COLO668 (cell line): ENCODE results near the gene CBFA2T3.
A peak's percentile ranks its signal among the peaks of the same experiment; 100 is the strongest.
"Not testable (repeated sequence)": the region's sequence is repeated elsewhere in the genome, so short reads cannot be mapped to it uniquely, and the experiment has no call there.

Experiments used
- DNase-seq: peaks from one replicate; lab custom pipeline; 2025; ENCODE audit not compliant: unreplicated experiment; lab: John Stamatoyannopoulos, UW

The CBFA2T3 gene

DNA sequence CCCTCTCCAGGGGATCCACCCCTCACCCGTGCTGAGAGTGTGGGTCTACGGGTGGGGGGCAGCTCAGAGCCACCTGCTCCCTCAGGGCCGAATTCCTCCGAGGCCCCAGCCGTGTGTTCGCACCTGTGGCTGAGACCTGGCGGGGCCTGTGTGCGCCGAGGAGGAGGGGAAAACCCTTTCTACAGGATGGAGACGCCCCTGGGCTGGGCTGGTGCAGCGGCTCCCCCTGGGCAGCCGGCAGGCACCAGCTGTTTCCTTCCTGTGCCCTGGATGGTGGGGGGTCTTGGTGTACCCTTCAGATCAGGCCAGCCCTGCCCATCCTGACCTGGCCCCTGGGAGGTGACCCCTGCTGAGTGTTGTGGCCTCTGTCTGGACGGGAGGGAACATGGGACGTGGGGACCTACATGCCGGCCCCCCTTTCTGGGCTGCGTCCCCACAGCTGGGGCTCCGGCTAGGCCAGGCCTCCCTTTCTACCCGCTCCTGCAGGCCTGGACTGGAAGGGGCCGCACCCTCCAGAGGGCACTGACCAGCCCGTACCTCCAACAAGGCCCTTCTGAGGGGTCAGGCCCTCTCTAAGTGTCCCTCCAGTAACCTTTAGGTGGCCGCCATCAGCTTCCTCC is 82.2 kb downstream of the CBFA2T3 start:
- no peak for DNase-seq

DNA sequence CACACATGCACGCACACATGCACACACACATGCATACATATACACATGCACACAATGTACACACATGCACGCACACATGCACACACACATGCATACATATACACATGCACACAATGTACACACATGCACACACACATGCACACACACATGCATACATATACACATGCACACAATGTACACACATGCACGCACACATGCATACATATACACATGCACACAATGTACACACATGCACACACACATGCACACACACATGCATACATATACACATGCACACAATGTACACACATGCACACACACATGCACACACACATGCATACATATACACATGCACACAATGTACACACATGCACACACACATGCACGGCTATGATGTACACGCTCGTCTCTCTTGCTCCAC is 82.7 kb downstream of the CBFA2T3 start:
- not testable (repeated sequence) for DNase-seq

DNA sequence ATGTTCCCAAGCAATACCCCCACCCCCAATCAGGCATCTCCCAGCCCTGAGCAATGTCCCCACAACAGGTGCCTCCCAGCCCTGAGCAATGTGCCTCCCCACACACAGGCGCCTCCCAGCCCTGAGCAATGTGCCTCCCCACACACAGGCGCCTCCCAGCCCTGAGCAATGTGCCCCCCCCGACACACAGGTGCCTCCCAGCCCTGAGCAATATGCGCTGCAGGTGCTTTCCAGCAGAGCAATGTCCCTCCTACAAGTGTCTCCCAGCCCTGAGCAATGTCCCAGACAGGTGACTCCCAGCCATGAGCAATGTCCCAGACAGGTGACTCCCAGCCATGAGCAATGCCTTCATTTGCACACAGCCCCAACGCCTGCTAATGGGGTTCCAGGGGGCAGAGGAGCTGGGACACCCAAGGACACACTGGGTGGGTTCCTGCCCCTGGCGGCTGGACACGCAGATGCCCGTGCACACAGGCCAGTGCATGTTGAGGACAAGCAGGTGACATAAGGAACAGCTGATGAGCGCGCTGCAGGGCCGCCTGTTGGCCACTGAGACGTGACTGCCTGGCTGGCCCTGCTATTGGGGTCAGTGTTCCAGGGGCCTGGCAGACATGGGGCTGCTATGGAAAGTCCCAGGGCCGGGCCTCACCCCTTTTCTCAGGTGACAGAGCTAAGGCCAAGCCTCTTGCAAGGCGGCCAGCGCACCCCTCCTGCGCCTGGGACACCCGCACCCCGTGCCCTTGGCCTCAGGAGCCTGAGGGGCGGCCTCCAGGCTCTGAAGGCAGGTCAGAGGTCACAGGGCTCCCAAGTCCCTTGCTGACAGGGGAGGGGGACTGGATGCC is 83.7 kb downstream of the CBFA2T3 start:
- DNase-seq, result no peak

DNA sequence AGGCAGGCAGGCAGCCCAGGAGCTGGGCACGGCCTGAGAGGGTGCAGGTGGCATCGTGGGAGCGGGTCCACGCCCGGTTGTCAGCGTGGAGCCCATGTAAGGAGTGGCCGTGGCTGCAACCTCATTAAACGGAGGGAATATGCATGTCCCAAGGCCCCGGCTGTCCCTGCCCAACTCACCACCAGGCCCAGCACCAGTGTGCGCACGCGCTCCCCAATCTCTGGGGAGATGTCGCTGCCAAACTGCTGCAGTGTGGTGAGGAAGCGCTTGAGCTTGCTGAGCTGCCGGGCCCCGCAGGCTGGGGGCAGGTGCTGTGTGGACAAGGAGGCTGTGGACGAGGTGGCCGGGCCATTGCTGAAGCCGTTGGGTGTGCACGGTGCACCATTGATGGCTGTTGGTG is 84.9 kb downstream of the CBFA2T3 start:
- DNase-seq, result no peak

DNA sequence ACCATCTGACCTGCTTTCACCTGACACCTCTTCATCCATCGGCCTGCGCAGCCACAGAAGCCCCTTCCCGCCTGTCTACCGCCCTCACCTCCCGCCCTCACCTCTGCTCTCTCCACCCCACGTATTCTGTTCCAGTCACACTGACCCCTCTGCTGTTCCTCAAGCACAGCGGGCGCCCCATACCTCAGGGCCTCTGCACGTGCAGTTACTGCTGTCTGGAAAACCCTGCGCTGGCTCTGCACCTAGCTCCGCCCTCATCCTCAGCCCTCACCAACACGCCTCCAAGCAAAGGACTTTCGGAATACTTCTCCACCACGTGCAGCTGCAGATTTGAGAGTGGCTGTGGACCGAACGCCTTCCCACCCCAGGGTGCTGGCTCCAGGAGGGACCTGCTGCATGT is 85.9 kb downstream of the CBFA2T3 start:
- DNase-seq, result no peak

DNA sequence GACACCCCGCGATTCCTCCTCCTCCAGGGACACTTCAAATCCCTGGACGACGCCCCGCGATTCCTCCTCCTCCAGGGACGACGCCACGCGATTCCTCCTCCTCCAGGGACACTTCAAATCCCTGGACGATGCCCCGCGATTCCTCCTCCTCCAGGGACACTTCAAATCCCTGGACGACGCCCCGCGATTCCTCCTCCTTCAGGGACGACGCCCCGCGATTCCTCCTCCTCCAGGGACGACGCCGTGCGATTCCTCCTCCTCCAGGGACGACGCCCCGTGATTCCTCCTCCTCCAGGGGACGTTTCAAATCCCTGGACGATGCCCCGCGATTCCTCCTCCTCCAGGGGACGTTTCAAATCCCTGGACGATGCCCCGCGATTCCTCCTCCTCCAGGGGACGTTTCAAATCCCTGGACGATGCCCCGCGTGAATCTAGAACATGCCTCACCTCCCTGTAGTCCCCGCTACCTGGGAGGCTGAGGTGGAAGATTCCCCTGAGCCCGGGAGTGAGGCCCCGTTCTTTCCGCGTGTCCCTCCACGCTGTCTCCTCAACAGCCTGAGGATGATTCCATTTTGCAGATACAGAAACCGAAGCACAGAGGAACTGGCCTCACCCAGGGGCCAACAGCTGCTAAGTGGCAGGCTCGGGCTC is 87.2 kb downstream of the CBFA2T3 start:
- DNase-seq, result not testable (repeated sequence)

DNA sequence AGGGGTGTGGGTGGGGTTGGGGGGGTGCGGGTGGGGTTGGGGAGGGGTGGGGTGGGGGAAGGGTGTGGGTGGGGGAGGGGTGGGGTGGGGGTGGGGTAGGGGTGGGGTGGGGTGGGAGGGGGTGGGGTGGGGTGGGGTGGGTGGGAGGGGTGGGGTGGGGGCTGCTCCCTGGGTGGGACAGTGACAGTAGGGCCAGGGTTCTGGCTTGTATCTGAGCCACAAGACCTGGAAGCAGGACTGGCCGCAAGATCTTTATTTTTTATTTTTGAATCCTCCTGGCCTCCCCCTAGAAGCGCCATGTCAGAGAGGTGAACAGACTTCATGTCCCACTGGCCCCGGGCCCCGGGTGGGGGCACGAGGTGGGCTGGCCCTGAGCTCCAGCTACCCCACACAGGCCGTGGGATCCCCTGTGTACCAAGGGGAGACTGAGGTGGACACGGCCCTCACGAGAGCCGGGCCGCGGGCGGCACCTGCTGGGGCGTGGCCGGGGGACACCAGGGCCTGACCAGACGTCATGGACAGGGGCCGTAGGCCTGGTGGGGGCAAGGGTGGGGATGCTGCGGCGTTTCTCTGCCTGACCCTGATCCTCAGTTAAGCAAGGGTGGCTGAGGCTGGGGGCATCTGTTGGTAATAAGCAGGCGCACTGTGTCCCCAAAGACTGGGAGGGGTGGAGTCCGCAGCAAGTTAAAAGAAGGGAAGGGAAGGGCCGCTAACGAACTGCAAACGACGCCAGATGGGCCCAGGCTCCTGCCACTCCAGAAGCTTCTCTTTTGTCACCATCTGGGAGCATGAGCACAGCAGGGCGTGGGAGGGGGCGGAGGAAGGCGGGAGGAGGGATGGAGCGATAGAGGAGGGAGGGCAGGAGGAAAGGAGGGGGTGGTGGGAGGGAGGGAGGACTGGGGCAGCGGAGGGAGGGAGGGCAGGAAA is 88.3 kb downstream of the CBFA2T3 start:
- peak; percentile 20 for DNase-seq

DNA sequence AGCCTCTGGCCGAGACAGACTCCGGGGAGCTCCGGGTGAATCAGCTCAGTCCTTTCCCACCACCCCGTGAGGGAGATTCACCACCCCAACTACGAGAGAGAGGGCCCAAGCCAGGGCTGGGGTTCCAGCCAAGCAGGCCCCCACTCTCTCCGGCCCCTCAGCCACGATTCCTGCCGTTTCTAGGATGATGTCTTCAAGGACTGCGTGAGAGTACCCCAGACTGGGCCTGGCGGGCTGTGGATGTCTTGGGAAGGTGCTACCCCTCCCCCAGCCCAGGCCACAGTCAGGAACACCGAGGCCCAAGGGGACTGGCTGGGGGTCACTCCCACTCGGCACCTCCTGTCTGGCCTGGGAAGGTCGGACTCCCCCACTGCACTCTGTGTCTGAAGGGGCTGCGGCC is 89.0 kb downstream of the CBFA2T3 start:
- DNase-seq, result no peak

DNA sequence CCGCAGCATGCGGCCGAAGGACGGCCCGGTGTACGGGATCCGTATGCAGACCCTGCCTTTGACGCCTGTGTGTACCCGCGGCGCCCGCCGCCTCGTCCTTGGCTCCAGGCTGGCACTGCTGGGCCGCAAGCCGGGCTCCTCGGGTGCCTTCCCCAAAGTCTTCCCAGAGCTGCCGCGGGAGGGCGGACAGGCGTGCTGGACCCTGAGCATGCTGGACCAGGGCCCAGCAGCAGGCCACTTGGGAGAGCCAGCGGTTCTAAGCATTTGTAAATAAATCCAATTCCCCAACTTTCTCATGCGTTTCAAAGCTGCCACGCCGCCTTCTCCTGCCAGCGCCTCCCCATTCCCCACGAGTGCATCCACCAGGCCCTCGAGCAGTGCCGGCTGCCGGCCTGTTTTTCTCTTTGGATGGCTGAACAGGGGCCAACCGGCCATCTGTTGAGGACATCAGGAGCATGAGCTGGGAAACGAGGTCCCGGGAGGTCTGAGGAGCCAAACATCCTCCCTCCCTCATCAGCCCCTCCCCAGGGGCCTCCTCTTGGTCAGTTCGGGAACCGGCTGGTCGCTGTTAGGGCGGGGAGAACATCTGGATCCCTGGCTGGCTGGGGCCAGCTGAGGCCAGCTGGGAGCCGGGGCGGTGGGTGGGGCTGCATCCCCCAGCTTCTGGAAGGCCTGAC is 90.0 kb downstream of the CBFA2T3 start:
- no peak for DNase-seq

DNA sequence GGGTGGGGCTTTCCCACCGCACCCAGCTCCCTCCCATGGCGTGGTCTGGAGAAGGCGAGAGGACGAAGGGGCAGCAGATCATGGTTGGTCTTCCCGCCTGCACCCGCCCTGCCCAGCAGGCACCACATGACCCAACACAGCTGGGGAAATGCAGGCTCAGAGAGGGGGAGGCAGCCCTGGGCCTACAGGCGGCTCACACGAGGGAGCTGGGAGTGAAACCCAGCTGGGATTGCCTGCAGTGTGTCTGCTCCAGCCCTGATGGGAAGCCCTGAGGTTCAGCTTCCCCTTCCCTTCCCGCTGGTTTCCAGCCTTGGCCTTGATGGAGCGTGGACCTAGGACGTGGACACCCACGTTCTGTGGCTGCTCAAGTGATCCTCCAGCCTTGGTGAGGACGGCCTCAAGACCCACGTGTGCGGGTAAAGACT is 90.6 kb downstream of the CBFA2T3 start:
- DNase-seq, result no peak

DNA sequence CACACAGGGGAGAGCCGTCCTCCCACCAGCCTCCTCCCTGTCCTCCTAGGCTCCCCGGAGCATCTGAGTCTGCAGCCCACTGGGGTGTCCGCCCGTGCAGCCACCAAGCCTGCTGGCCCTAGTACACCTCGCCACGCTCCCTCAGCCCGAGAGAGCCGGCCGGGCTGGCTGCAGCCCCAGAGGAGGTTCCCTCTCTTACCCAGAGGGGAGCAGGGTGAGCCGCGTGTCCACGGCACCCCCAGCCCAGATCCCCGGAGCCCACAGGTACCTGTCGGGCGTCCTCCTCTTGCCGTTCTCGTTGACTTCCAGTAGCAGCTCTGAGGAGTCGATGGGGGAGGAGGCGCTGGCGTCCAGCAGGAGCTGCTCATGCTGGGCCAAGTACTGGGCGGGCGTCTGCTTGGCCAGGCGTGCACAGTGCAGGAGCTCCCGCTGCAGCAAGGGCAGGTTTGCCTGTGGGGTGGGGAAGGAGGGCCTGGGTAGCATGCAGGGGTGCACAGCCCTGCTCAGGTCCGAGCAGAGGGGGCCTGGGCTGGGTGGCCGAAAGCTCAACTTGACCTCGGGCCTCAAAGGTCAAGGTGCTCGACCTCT is 91.2 kb downstream of the CBFA2T3 start:
- DNase-seq, result no peak

DNA sequence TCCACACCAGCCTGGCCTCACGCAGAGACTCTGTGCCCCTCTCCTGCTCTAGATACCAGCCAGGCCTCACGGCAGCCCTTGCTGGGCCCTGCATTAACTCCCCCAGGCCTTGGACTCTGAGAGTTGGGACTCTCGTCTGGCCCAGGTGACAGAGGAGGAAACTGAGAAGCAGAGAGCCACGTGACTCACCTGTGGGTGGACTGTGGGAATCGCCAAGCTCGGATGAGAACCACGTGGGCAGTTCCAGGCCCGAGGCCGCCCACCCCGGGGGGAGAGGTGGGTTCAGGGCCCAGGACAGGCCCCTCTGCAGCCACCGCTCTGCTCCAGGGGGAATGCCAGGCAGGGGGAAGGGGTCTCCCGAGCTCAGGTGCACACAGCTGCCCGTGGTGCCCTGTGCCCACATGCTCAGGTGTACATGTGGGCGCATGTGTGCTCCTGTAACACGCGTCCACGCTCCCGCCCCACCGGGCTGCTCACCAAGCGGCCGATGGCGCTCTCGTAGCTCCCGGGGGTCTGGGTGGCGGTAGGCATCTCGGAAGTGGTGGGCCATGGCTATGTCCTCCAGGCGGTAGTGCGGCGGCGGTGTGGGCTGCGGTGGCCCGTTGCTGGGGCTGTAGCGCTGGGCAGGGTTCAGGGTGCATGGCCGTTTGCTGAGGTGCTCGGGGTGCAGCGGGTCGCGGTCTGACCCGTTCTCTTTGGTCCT is 92.3 kb downstream of the CBFA2T3 start:
- DNase-seq, result no peak

DNA sequence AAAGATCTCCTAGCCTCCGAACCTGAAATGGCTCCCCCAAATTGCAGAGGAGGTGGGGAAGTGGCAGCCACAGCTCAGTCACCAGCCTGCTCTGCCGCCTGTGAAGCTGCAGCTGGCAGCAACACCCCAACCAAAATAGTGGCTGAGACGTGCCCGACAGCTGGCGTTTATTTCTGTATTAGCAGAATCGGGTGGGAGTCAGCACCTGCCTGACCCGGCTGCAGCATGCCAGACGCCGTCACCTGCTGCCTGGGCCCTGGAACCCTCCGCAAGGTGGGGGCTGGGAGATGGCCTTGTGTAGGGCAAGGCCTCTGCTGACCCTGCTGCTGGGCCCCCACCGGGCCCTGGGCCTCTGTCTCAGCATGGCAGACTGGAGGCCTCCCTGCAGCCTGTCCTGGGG is 93.1 kb downstream of the CBFA2T3 start:
- DNase-seq, result no peak

DNA sequence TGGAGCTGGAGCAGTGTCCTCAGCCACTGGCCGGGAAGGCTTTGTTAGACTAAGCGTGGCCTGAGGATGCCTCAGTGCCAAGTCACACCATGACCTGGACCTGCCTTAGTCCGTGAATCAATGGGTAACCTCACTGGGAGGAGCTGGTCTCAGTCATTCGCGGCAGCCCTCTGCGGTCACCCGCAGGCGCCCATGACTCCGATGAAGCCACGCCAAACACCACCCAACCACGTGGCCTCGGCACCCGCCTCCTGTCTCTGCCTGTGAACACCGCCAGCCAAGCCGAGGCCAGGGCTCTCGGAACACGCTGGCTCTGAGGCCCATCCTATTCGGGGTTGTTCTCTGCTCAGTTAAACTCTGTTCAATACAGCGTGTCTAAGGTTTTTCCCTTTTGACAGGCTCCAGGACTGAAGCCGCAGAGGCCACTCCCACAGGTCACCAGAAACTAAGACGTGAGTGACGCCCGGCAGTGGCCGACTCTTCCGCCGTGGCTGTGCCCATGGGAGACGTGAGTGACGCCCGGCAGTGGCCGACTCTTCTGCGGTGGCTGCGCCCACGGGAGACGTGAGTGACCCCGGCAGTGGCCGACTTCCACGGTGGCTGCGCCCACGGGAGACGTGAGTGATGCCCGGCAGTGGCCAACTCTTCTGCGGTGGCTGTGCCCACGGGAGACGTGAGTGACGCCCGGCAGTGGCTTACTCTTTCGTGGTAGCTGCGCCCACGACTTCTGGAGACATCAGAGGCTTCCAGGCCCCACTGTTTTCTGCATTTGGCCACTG is 93.7 kb downstream of the CBFA2T3 start:
- no peak for DNase-seq

DNA sequence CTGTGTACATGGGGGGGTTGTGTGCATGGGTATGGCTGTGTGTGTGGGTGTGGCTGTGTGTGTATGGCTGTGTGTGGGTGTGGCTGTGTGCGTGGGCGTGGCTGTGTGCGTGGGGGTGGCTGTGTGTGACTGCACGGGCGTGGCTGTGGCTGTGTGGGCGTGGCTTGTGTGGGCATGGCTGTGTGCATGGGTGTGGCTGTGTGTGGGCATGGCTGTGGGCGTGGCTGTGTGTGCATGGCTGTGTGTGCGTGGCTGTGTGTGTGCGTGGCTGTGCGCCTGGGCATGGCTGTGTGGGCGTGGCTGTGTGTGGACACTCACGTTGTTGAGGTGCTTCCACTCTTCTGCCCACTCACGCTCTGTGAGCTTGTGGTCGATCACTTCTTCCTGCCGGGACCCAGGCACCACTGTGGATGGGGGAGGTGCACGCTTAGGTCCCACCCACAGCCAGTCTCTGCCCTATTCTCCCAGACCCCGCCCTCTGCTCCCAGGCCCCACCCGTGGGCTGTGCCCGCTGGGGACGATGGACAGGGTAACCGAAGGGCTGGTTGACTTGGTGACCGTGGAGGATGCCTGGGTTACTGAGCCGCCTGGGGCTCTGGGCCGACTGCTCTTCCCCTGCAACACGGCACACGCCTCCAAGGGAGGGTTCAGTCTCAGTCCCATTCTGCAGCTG is 94.5 kb downstream of the CBFA2T3 start:
- peak; percentile 36 for DNase-seq

DNA sequence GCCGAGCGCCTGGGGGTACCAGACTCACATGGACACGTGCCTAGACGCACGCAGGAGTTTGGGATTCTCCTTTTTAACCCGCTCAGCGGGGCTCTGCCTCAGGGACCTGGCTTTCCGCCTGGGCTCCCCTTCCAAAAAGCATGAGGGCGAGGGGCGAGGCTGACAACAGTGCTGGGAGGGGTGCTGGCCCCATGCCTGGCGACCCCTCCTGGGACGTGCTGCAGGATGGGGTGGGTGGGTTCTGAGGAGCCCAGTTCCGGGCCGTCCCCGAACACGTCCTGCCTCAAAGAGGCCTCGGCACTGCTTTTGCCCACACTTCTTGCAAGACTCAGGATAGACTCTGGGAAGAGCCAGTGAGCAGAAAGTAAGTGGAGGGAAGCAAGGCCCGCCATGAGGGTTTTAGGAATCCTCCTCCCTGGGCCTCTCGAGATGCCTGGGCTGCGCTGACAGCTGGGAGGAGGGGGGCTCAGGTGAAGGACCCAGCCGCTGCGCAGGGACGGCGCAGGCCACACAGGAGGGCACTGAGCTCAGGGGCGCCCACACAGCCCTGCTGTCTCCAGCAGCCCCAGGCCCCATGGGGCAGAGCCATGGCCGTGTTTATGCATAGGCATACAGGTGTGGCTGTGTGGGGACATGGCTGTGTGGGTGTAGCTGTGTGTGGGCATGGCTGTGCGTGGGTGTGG is 95.2 kb downstream of the CBFA2T3 start:
- DNase-seq, result no peak

DNA sequence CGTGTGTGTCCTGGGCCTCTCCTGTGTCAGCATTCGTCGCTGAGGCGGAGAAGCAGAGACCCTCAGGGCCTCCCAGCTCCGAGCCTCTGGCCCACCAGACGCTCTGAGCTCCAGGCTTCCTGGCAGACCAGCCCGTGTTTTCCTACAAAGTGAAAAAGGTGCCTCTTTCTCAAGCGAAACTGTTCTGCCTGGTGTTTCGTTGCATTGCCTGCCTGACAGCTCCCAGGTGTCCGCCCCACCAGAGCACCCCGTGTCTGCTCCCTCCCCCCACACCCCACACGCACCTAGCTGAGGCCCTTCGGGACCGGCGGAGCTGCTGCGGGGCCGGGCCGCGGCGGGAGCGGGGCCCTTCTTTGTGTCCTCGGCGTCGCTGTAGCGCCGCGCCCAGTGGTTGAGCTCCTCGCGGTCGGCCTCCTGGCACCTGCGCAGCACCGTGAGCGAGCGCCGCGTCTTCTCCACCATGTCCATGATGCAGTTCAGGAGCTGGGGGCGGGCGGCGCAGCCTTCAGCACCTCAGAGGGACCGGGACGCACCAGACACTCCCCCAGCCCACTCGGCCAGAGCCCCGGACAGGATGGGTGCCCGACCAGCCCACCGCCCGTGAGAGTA is 95.9 kb downstream of the CBFA2T3 start:
- no peak for DNase-seq
